Astrocyte (in vitro differentiated cells and primary cell): ENCODE measurements around the gene UBQLN4.

Source experiments
- EZH2 ChIP-seq: IDR thresholded peaks from 2 replicates; pipeline ENCODE4 v1.6.1; 2012; ENCODE audit warnings: mild to moderate bottlenecking, low read length, inconsistent platforms; ENCODE audit not compliant: insufficient read depth
- TF ChIP-seq, protein P1 (sequence below): IDR thresholded peaks from 2 replicates; pipeline ENCODE4 v1.5.1; 2011; ENCODE audit warnings: low read depth, mild to moderate bottlenecking, inconsistent platforms, low read length, moderate library complexity; ENCODE audit not compliant: insufficient read depth

DNA sequence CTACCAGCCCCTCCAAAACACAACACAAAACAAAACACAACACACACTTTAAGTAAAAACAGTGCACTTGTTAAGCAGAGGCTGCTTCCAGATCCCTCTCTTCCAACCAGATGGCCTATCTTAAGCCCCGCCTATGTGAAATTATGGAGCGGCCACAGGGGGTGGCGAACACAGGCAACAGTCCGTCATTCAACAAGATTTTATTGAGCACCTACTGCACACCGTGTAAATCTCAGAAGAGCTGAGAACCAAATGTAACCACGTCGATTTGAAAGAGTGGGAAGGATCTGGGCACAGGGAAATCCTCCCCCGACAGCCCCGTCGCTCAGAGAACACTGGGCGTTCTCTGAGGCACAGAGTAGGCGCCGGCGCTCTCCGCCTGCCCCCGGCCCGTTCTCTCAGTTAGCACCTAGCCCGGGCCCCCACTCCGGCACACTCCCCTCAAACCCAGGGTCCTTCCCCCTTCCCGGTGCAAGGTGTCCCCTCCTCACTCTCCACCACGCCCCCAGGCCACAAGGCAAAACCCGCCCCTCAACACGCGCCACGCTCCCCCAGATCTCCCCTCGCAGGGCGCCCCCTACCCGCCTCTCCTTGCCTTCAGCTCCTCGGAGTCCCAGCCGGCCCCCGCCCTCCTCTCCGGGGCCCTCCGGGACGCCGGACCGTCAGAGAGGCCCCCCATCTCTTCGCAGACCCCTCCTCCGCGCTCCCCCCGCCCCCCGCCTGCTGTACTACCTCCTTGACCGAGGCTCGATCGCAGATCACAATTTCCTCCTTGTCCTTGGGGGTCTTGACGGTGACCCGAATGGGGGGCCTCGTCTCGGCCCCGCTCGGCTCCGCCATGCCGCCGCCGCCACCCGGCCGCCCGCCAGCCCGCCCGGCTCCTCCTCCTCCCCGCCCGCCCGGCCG lies 483 bp downstream of the UBQLN4 start:
- TF ChIP-seq, protein P1, sequence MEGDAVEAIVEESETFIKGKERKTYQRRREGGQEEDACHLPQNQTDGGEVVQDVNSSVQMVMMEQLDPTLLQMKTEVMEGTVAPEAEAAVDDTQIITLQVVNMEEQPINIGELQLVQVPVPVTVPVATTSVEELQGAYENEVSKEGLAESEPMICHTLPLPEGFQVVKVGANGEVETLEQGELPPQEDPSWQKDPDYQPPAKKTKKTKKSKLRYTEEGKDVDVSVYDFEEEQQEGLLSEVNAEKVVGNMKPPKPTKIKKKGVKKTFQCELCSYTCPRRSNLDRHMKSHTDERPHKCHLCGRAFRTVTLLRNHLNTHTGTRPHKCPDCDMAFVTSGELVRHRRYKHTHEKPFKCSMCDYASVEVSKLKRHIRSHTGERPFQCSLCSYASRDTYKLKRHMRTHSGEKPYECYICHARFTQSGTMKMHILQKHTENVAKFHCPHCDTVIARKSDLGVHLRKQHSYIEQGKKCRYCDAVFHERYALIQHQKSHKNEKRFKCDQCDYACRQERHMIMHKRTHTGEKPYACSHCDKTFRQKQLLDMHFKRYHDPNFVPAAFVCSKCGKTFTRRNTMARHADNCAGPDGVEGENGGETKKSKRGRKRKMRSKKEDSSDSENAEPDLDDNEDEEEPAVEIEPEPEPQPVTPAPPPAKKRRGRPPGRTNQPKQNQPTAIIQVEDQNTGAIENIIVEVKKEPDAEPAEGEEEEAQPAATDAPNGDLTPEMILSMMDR: no peak
- no peak for TF ChIP-seq EZH2
